Ectodermal cell (in vitro differentiated cells): ENCODE measurements around the gene KIF16B.

Experiments
- H3K27ac ChIP-seq: 2 replicates; pipeline ENCODE4 v1.7.0; 2013; ENCODE audit warnings: mild to moderate bottlenecking, low read depth, low read length; ENCODE audit not compliant: insufficient read depth, poor library complexity, severe bottlenecking
- H3K27me3 ChIP-seq: 2 replicates; pipeline ENCODE4 v1.7.0; 2013; ENCODE audit warnings: mild to moderate bottlenecking, low read length; ENCODE audit not compliant: insufficient read depth, control insufficient read depth, poor library complexity, severe bottlenecking
- H3K36me3 ChIP-seq: one replicate; pipeline ENCODE4 v1.7.0; 2013; ENCODE audit warnings: low read length; ENCODE audit not compliant: control insufficient read depth, insufficient read depth
- H3K4me1 ChIP-seq: one replicate; pipeline ENCODE4 v1.7.0; 2013; ENCODE audit warnings: low read length; ENCODE audit not compliant: control insufficient read depth, insufficient read depth
- H3K4me3 ChIP-seq: 2 replicates; pipeline ENCODE4 v1.7.0; 2013; ENCODE audit warnings: low read depth, low read length, control low read depth; ENCODE audit not compliant: insufficient read depth
- H3K9me3 ChIP-seq: 2 replicates; pipeline ENCODE4 v1.7.0; 2013; ENCODE audit warnings: mild to moderate bottlenecking, low read length, moderate library complexity; ENCODE audit not compliant: control insufficient read depth
- WGBS, 2 experiments: methylation state at CpG; one replicate each; pipeline ENCODE4 v1.1.7; 2013; ENCODE audit warnings: missing lambda C conversion rate in 2 of 2; 5-methylcytosine and 5-hydroxymethylcytosine counted together

The KIF16B gene

DNA sequence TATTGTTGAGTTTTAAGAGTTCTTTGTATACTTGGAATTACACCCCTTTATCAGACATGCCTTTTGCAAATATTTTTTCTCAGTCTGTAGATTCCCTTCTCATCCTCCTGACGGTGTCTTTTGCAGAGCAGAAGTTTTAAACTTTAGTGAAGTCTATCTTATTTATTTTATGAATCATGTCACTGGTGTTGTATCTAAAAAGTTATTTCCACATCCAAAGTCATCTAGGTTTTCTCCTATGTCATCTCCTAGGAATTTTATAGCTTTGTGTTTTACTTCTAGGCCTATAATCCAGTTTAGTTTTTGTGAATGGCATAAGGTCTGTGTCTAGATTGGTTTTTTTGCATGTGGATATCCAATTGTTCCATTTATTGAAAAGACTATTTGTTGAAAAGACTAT, 271.3 kb downstream of the KIF16B start:
- no peaks in the 10 kb centered on the region for H3K27me3 ChIP-seq
- no peak overlapping the region for H3K4me3 ChIP-seq
- no peak overlapping the region for H3K27ac ChIP-seq
- 80% methylated on average over 1 of the region's 1 CpG; no CpG with 5 or more reads in 1 of the 2 experiments for WGBS, 2 experiments
- H3K4me1 ChIP-seq, result no peaks in the 10 kb centered on the region
- no peaks in the 10 kb centered on the region for H3K9me3 ChIP-seq
- H3K36me3 ChIP-seq, result no peaks in the 10 kb centered on the region

DNA sequence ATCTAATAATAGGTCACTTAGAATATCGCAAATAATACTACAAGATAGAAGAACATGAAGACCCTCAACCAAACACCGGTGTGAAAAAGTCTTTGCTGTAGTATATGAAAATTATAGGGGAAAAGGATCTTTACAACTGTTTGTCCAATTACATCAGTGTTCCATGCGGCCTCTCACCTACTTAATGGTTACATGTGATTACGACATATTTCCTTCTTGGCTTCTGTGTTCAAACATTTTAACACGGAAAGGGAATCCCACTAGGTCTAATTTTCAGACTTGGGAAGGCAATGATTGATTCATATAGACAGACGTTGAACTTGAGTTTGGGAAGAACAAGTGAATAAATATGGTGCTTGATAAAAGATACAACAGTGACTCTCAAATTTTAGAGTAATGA, 273.4 kb downstream of the KIF16B start:
- WGBS, 2 experiments, result 93 to 96% methylated on average over 4 to 5 of the region's 6 CpGs
- Histone ChIP-seq H3K4me3 (no peak overlapping the region), H3K27me3 (no peaks in the 10 kb centered on the region), H3K36me3 (no peaks in the 10 kb centered on the region), H3K27ac (no peak overlapping the region), H3K4me1 (no peaks in the 10 kb centered on the region), H3K9me3 (no peaks in the 10 kb centered on the region)

DNA sequence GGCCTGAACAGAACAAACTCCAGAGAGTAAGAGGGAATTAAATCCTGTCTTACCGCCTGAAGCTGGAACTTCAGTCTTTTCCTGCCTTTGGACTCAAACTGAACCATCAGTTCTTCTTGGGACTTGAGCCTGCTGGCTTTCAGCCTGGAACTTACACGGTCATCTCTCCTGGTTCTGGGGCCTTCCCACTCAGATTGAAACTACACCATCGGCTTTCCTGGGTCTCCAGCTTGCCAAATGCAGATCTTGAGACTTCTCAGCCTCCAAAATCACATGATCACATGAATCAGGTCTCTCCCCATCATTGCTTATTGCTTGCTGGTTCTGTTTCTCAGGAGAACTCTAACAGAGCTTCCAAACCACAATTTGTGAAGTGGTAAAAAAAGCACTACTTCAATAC, 276.3 kb downstream of the KIF16B start:
- Histone ChIP-seq H3K27me3 (no peaks in the 10 kb centered on the region), H3K4me1 (no peaks in the 10 kb centered on the region), H3K36me3 (no peaks in the 10 kb centered on the region), H3K9me3 (no peaks in the 10 kb centered on the region), H3K4me3 (no peak overlapping the region), H3K27ac (no peak overlapping the region)
- WGBS, 2 experiments, result 84 to 94% methylated on average over 3 of the region's 3 CpGs

DNA sequence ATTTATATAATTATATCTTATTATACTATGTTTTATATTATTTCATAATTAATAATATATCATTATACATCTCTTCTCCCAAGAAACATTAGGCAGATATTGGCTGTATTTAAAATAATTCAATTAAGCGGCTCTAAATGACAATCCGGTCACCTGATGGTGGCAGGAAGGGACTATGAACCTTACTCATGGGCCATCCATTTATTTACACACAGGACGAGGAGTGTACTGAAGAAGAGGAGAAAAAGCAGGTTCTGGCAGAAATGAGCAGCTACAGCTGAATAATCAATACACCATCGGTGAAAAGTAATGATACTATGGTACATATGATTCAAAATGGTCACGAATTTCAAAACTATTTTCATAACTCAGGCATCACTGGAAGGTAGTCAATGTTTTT, 277.7 kb downstream of the KIF16B start:
- H3K4me1 ChIP-seq, result peaks cover 1% of the 10 kb centered on the region
- H3K4me3 ChIP-seq, result no peak overlapping the region
- H3K36me3 ChIP-seq, result no peaks in the 10 kb centered on the region
- no peak overlapping the region for H3K27ac ChIP-seq
- H3K9me3 ChIP-seq, result no peaks in the 10 kb centered on the region
- no peaks in the 10 kb centered on the region for H3K27me3 ChIP-seq
- WGBS, 2 experiments, result 89 to 96% methylated on average over 5 of the region's 5 CpGs

DNA sequence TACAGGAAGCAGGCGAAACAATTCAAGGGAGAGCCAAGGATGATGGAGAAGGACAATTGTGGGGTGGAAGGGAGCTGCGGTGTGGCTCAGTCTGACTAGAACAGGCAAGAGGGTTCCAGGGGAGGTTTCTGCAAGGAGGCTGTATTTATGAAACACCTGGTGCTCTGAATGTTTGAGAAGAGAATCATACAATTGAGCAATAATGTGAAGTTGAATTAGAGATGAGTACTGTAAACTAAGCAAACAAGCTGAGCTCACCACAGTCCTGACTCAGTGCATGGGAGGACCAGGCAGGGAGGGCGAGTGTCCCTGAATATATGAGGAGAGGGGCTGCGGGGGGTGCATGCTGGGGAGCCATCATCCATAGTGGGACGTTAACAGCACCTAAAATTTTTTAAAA, 279.7 kb downstream of the KIF16B start:
- WGBS, 2 experiments, result 93 to 96% methylated on average over 5 of the region's 5 CpGs

DNA sequence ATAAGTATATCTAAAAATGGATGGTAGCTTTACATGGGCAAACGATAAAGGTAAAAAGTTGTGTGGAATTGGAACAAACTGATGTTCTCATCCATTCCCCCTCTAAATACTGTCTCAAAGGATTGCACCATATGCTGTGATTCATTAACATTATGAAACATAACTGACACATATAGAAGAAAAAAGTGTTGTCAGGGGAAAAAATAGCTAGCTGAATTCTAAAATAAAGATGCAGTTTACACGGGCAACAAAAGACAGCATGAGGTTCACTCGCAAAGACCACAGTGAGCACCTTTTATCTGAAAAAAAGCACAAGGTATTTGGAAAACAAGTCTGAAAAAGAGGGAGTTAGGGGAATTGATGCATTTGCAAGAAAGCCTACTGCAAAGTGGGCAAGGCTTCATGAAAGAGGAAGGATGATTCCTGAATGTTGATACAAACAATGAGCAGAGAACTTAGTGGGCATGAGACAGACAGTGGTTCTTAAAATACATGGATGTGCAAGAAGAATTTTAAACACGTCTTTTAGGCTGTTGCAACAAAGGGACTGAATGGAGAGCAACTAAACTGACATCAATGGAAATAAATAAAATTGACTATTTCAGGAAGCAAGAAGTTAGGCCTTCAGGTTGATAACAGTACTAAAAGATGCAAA, 280.9 kb downstream of the KIF16B start:
- H3K4me1 ChIP-seq, result peaks cover 5% of the 10 kb centered on the region
- no peaks in the 10 kb centered on the region for H3K27me3 ChIP-seq
- 90 to 93% methylated on average over 3 to 4 of the region's 4 CpGs for WGBS, 2 experiments
- no peaks in the 10 kb centered on the region for H3K36me3 ChIP-seq
- no peak overlapping the region for H3K27ac ChIP-seq
- H3K9me3 ChIP-seq, result no peaks in the 10 kb centered on the region
- no peak overlapping the region for H3K4me3 ChIP-seq

More for the DNA sequence above, 279.7 kb downstream of the KIF16B start:
- Histone ChIP-seq H3K4me1 (peaks cover 5% of the 10 kb centered on the region), H3K4me3 (no peak overlapping the region), H3K27me3 (no peaks in the 10 kb centered on the region), H3K9me3 (no peaks in the 10 kb centered on the region), H3K36me3 (no peaks in the 10 kb centered on the region), H3K27ac (no peak overlapping the region)

DNA sequence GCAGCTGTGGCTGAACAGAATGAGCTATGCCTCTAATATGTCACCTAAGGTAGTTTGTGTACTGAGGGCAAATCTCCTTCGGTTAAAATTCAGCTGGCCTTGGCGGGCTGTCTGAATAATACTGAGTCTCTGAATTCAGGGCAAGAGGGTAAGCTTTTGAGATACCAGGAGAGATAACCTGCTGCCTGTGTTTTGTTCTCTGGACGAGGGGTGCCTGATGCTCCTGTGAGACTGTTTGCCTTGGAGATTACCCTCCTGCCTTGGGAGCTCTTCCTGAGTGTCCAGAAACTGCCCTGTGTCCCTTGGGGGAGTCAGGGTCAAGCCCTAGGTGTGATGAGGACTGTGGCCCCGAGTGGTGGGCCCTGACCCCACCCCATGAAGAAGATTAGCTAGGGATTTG, 282.9 kb downstream of the KIF16B start:
- 54 to 72% methylated on average over 4 of the region's 4 CpGs for WGBS, 2 experiments
- Histone ChIP-seq H3K9me3 (no peaks in the 10 kb centered on the region), H3K4me3 (no peak overlapping the region), H3K27me3 (no peaks in the 10 kb centered on the region), H3K27ac (no peak overlapping the region), H3K36me3 (no peaks in the 10 kb centered on the region), H3K4me1 (peaks cover 5% of the 10 kb centered on the region)

DNA sequence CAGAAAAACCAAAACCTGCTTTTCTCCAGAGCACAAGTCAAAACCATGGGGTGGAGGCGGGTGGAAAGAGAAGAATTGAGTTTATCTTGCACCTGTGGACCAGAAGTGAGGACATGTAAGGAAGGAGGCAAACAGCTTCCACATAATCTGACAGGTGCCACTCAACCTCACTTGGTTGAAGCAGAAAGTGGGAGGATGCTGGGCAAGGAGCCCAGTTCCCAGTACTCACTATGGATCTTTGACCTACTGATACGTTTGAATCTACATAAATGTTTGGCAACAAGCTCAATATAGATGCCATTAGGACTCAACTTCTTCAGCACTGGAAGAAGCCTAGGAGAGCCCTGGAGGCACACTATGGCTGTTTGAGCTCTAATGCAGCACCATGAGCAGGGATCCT, 285.5 kb downstream of the KIF16B start:
- Histone ChIP-seq H3K4me3 (no peak overlapping the region), H3K27me3 (no peaks in the 10 kb centered on the region), H3K4me1 (peaks cover 5% of the 10 kb centered on the region), H3K9me3 (no peaks in the 10 kb centered on the region), H3K36me3 (no peaks in the 10 kb centered on the region), H3K27ac (no peak overlapping the region)
- WGBS, 2 experiments, result 92 to 98% methylated on average over 2 of the region's 2 CpGs

DNA sequence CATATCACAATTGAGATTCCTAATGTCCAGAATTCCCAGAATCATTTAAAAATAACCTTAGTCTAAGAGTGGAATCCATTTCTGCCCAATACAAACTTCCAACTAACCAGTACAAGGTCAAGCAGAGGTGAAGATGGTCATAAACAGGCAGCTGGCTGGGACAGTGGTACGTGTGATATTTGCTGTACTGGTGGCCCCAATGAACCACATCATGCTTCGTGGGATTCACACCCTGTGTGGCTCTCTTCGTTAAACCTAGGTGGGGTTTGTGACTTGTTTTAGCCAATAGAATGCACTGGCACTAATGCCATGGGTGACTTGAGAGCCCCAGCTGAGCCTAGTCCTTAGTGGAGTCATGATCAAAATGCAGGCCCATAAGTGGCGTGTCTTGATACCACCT, 286.6 kb downstream of the KIF16B start:
- H3K4me1 ChIP-seq, result peaks cover 5% of the 10 kb centered on the region
- H3K4me3 ChIP-seq, result no peak overlapping the region
- no peaks in the 10 kb centered on the region for H3K36me3 ChIP-seq
- no peak overlapping the region for H3K27ac ChIP-seq
- no peaks in the 10 kb centered on the region for H3K9me3 ChIP-seq
- no peaks in the 10 kb centered on the region for H3K27me3 ChIP-seq
- WGBS, 2 experiments, result 88 to 89% methylated on average over 4 of the region's 4 CpGs

DNA sequence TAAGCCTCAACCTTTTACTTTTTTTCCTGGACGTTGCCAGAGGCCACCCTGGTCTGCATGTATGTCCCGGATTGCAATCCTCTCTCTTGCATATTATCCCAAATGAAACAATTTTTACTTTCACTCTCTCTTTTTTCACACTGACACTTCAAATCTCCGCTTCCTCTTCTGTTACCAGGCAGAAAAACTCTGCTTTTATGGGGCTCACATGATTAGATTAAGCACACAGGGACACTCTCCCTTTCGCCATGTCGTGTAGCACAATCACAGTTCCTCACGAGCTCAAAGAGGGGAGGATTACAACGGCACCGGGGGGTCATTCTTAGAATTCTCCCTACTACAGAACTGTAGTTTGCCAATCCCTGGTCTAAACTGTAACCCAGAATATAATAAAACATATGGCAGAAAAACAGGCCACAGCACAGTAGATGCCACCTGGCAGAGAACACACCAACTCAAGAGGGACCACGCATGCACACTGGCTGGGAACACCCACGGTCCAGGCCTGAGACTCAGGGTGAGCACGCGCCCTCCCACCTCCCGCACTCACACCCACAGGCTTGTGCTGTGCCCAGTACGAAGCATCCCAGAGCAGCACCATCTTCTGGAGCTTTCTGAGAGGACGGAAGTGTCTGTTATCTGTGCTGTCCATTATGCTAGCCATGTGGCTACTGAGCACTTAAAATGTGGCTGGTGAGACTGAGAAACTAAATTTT, 288.7 kb downstream of the KIF16B start:
- Histone ChIP-seq H3K9me3 (no peaks in the 10 kb centered on the region), H3K4me3 (no peak overlapping the region), H3K27me3 (no peaks in the 10 kb centered on the region), H3K27ac (no peak overlapping the region), H3K36me3 (no peaks in the 10 kb centered on the region), H3K4me1 (no peaks in the 10 kb centered on the region)
- WGBS, 2 experiments, result 84 to 86% methylated on average over 15 of the region's 15 CpGs
